ENCODE measurements around the gene RTN4IP1. TPM values are rescaled to one million over a fixed set of nuclear protein-coding genes. Genes with fewer than 3 reads are reported as not detected.
"Not testable (repeated sequence)": the region's sequence is repeated elsewhere in the genome, so short reads cannot be mapped to it uniquely, and the experiment has no call there.

RTN4IP1 gene
- total RNA-seq, 1 experiment from 2014 or later, result 19.2 TPM

DNA sequence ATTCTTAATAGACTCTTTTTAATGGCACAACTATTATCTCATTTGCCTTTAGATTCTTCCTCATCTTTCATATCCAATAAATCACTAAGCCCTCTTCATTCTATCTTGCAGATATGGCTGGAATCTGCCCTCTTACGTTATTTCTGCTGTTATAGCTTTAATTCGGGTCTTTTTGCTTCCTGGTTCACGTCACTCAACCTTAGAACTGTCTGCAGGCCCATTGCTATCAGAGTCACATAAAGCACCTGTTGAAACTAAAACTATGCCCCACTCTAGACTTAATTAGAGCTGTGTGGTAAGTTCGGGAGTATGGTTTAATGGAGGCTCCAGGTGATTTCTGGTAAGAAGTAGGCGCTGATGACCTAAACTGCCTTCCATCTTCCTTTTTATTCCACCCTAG is 1.1 kb upstream of the RTN4IP1 start:
- peaks cover 37% of the 10 kb centered on the region for H3K4me1 Mint-ChIP-seq
- no peaks in the 10 kb centered on the region for H3K36me3 Mint-ChIP-seq
- ATAC-seq (no peak), DNase-seq (ENCODE audit: low spot score) (no peak)
- ChIA-PET CTCF (interaction anchor here (1.2 kb wide), 1 partner anchor 349 kb away, joined by 4 read pairs; no protein-coding TSS in a partner anchor), POLR2A (interaction anchor here (0.6 to 1.3 kb wide), 2 partner anchors 9 to 21 kb away, joined by 3 read pairs; no protein-coding TSS in a partner anchor)
- TF ChIP-seq NFATC4 (CRISPR knock-in tag; IDR thresholded peaks at IDR 0.05) (no peak), ZNF317 (CRISPR knock-in tag; IDR thresholded peaks at IDR 0.05; ENCODE audit: borderline replicate concordance, low read depth) (no peak)
- H3K4me3 Mint-ChIP-seq, result peak overlapping the region; percentile 94
- no peaks in the 10 kb centered on the region for H3K27me3 Mint-ChIP-seq (ENCODE audit: low read depth)
- peak overlapping the region; percentile 98 for H3K27ac Mint-ChIP-seq
- no peaks in the 10 kb centered on the region for H3K9me3 Mint-ChIP-seq

DNA sequence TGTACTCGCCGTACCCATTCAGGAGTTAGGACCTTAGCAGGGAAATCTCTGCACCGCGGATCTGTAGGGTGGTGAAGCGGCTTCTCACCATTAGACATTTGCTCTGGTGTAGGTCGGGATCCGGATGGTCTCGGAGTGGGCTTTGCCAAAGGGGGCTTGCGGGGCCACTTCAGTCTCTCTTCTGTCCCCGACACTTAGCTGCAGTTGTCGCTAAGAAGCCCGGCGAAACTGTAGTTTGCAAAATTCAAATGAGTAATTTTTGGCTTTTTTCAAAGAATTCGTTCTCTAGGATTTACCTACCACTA is 513 bp upstream of the RTN4IP1 start:
- no peaks in the 10 kb centered on the region for H3K36me3 Mint-ChIP-seq
- CTCF ChIA-PET, result interaction anchor here (1.2 kb wide), 1 partner anchor 350 kb away, joined by 4 read pairs; no protein-coding TSS in a partner anchor
- DNase-seq (ENCODE audit: low spot score) (no peak), ATAC-seq (no peak)
- H3K27me3 Mint-ChIP-seq (ENCODE audit: low read depth), result no peaks in the 10 kb centered on the region
- POLR2A ChIA-PET, result interaction anchor here (0.6 to 1.3 kb wide), 2 partner anchors 8 to 20 kb away, joined by 3 read pairs; no protein-coding TSS in a partner anchor
- H3K4me3 Mint-ChIP-seq, result peak overlapping the region; percentile 94
- H3K27ac Mint-ChIP-seq, result peak overlapping the region; percentile 98
- no peaks in the 10 kb centered on the region for H3K9me3 Mint-ChIP-seq
- TF ChIP-seq ATF6 (CRISPR knock-in tag; IDR thresholded peaks at IDR 0.05) (no peak), FOXP1 (CRISPR knock-in tag; IDR thresholded peaks at IDR 0.05; ENCODE audit: borderline replicate concordance) (0 out of 2 replicates have a peak, but pooled peaks have one; percentile 5), ZBTB43 (CRISPR knock-in tag; IDR thresholded peaks at IDR 0.05) (no peak), ZMAT4 (CRISPR knock-in tag; IDR thresholded peaks at IDR 0.05) (no peak), HMGXB4 (CRISPR knock-in tag; IDR thresholded peaks at IDR 0.05) (no peak)
- TF ChIP-seq, protein P1, sequence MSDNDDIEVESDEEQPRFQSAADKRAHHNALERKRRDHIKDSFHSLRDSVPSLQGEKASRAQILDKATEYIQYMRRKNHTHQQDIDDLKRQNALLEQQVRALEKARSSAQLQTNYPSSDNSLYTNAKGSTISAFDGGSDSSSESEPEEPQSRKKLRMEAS (CRISPR knock-in tag; IDR thresholded peaks at IDR 0.05), result 0 out of 2 replicates have a peak, but pooled peaks have one; percentile 11
- H3K4me1 Mint-ChIP-seq, result peaks cover 41% of the 10 kb centered on the region

DNA sequence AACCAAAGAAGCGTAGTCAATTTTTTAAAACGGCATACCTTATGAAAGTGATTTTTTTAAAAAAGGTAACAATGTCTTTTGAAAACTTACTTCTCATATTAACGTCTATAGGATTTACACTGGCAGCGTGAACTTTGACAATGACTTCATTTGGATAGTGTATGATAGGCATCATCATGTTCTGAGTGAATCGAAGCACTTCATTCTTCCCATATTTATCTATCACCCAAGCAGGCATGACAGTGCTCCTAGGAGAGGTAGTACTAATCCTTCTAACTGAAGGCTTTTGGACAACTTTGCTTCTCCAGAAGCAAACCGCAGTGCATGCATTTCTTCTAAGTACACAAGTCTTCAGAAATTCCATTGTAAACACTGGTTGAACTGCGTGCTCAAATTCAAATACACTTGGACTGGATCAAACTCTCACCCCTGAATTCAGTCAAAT is 618 bp downstream of the RTN4IP1 start:
- no peak for DNase-seq (ENCODE audit: low spot score)
- peaks cover 2% of the 10 kb centered on the region; the same call in 1 of the 2 replicates for H3K9me3 Mint-ChIP-seq
- H3K27ac Mint-ChIP-seq, result peak overlapping the region; percentile 98
- CTCF ChIA-PET, result no interaction called here
- peak overlapping the region; percentile 94 for H3K4me3 Mint-ChIP-seq
- no peaks in the 10 kb centered on the region for H3K27me3 Mint-ChIP-seq (ENCODE audit: low read depth)
- no peak for TF ChIP-seq TCF7 (CRISPR knock-in tag; IDR thresholded peaks at IDR 0.05; ENCODE audit: low read depth)
- no peak for TF ChIP-seq NFE2L1 (CRISPR knock-in tag; IDR thresholded peaks at IDR 0.05)
- no peak for TF ChIP-seq GABPB1 (CRISPR knock-in tag; IDR thresholded peaks at IDR 0.05)
- TF ChIP-seq, protein P2, sequence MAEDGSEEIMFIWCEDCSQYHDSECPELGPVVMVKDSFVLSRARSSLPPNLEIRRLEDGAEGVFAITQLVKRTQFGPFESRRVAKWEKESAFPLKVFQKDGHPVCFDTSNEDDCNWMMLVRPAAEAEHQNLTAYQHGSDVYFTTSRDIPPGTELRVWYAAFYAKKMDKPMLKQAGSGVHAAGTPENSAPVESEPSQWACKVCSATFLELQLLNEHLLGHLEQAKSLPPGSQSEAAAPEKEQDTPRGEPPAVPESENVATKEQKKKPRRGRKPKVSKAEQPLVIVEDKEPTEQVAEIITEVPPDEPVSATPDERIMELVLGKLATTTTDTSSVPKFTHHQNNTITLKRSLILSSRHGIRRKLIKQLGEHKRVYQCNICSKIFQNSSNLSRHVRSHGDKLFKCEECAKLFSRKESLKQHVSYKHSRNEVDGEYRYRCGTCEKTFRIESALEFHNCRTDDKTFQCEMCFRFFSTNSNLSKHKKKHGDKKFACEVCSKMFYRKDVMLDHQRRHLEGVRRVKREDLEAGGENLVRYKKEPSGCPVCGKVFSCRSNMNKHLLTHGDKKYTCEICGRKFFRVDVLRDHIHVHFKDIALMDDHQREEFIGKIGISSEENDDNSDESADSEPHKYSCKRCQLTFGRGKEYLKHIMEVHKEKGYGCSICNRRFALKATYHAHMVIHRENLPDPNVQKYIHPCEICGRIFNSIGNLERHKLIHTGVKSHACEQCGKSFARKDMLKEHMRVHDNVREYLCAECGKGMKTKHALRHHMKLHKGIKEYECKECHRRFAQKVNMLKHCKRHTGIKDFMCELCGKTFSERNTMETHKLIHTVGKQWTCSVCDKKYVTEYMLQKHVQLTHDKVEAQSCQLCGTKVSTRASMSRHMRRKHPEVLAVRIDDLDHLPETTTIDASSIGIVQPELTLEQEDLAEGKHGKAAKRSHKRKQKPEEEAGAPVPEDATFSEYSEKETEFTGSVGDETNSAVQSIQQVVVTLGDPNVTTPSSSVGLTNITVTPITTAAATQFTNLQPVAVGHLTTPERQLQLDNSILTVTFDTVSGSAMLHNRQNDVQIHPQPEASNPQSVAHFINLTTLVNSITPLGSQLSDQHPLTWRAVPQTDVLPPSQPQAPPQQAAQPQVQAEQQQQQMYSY (CRISPR knock-in tag; IDR thresholded peaks at IDR 0.05), result no peak
- ATAC-seq, result no peak
- peaks cover 3% of the 10 kb centered on the region for H3K36me3 Mint-ChIP-seq
- peaks cover 41% of the 10 kb centered on the region for H3K4me1 Mint-ChIP-seq
- POLR2A ChIA-PET, result interaction anchor here (0.7 kb wide), 1 partner anchor 10 kb away, joined by 3 read pairs; no protein-coding TSS in a partner anchor

- Mint-ChIP-seq H3K4me3 (peak overlapping the region; percentile 94), H3K36me3 (peaks cover 12% of the 10 kb centered on the region), H3K4me1 (peaks cover 39% of the 10 kb centered on the region)
- CTCF ChIA-PET, result interaction anchor here (0.8 kb wide), 1 partner anchor 370 kb away, joined by 4 read pairs; no protein-coding TSS in a partner anchor
- H3K27ac Mint-ChIP-seq; POLR2A ChIA-PET; H3K9me3 Mint-ChIP-seq; ATAC-seq; DNase-seq (ENCODE audit: low spot score); H3K27me3 Mint-ChIP-seq (ENCODE audit: low read depth): not testable (repeated sequence)
Measured at GRCh38 chr6:106627760-106628159, 1.5 kb downstream of the RTN4IP1 start.

All from WTC11 (cell line).